Activated T-helper 1 cell treated with anti-CD3 and anti-CD28 coated beads, Interleukin-12 subunit alpha, Interleukin-12 subunit beta, Interleukin-2, Interleukin-4 antibody, amounts not matched to agents 30 ng/mL and 10 ng/mL and 1 ng/mL, durations not matched to agents 14 hours and 24 hours and 36 hours (primary cell): ENCODE data around the gene CD99. TPM values are rescaled to one million over a fixed set of nuclear protein-coding genes. Genes with fewer than 3 reads are reported as not detected.
"Not testable (repeated sequence)": the region's sequence is repeated elsewhere in the genome, so short reads cannot be mapped to it uniquely, and the experiment has no call there.

Experiments used
- DNase-seq: peaks from one replicate; pipeline ENCODE4 v3.0.0; 2021; ENCODE audit warnings: low spot score
- H3K27ac Mint-ChIP-seq: one replicate; pipeline ENCODE4 v1.8.0; 2021; ENCODE audit warnings: mild to moderate bottlenecking, mixed read lengths
- H3K27me3 Mint-ChIP-seq: one replicate; pipeline ENCODE4 v1.8.0; 2022; ENCODE audit warnings: mild to moderate bottlenecking, moderate library complexity, mixed read lengths; ENCODE audit not compliant: insufficient read depth
- H3K36me3 Mint-ChIP-seq: one replicate; pipeline ENCODE4 v1.8.0; 2021; ENCODE audit warnings: low read depth, mixed read lengths
- H3K4me1 Mint-ChIP-seq: one replicate; pipeline ENCODE4 v1.8.0; 2021; ENCODE audit warnings: low read depth, mixed read lengths
- H3K4me3 Mint-ChIP-seq: one replicate; pipeline ENCODE4 v1.8.0; 2021; ENCODE audit warnings: mild to moderate bottlenecking, moderate library complexity, mixed read lengths
- H3K9me3 Mint-ChIP-seq: one replicate; pipeline ENCODE4 v1.8.0; 2021; ENCODE audit warnings: mixed read lengths
- intact Hi-C: fragments of 100-400 bp; cut with micrococcal nuclease; formaldehyde crosslinking; loops from one replicate; pipeline ENCODE4 v1.15.1; 2024
- total RNA-seq: library from RNA; stranded (reverse); gene quantifications from 2 replicates; pipeline ENCODE4 v1.2.3, GENCODE V29; 2022

CD99 gene
- total RNA-seq, 1 donor from 2014 or later: 421 TPM

GRCh38 chrX:2658585-2659292 lies 32.4 kb upstream of the CD99 start:
- no peaks in the 10 kb centered on the region for H3K9me3 Mint-ChIP-seq
- H3K4me3 Mint-ChIP-seq: no peak overlapping the region
- no peak for DNase-seq
- H3K27ac Mint-ChIP-seq: no peak overlapping the region
- H3K36me3 Mint-ChIP-seq: peaks cover 2% of the 10 kb centered on the region
- H3K4me1 Mint-ChIP-seq: no peaks in the 10 kb centered on the region
- no peaks in the 10 kb centered on the region for H3K27me3 Mint-ChIP-seq
- intact Hi-C loops: no loop called here

GRCh38 chrX:2662586-2662985 lies 28.5 kb upstream of the CD99 start:
- H3K27ac Mint-ChIP-seq: no peak overlapping the region
- no peak overlapping the region for H3K4me3 Mint-ChIP-seq
- no peaks in the 10 kb centered on the region for H3K27me3 Mint-ChIP-seq
- no peaks in the 10 kb centered on the region for H3K4me1 Mint-ChIP-seq
- H3K9me3 Mint-ChIP-seq: no peaks in the 10 kb centered on the region
- peaks cover 4% of the 10 kb centered on the region for H3K36me3 Mint-ChIP-seq
- intact Hi-C loops: no loop called here
- DNase-seq: no peak

- no peak for DNase-seq
- H3K9me3 Mint-ChIP-seq: no peaks in the 10 kb centered on the region
- H3K4me3 Mint-ChIP-seq: no peak overlapping the region
- no peaks in the 10 kb centered on the region for H3K27me3 Mint-ChIP-seq
- no peak overlapping the region for H3K27ac Mint-ChIP-seq
- intact Hi-C loops: no loop called here
- no peaks in the 10 kb centered on the region for H3K4me1 Mint-ChIP-seq
- H3K36me3 Mint-ChIP-seq: peaks cover 4% of the 10 kb centered on the region
These were observed 26.6 kb upstream of the CD99 start for GRCh38 chrX:2664502-2664901.

DNA sequence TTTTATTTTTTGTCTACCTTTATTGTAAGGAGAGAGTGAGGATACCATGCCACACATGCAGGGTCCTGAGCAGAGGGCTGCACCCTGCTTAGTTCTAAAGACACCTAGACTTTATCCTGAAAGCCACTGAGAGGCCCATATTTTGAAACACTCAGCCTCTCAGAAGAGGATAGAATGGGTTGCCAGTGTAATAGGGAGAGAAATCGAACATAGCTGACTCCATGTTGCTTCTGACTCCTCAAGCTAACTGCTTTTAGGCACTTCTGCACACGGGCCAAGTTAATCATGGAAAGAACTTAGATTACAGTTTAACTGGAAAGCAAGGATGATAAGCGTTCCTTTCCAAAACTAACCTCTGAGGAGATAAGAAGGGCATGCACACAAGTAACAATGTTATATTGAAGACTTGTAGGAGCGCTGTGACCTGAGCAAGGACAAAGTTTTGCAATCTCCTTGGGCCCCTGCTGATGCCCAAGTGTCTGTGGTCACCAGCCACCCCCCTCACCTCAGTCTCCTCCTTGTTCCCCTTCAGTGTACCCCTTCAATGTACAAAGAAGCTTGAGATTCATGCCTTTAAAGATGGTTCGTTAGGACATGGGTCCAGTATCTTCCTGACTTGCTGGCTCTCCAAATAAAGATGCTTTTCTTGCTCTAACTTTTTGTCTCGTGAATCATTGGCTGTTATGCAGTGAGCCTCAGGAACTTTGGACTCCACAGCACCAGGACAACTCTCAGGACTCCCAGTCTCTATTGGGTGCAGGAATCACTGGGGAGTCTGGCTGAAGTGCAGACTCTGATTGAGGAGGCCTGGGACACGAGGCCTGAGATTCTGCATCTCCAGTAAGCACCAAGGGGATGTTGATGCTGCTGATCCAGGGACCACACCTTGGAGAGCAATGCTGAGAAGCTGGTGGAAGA lies 25.4 kb upstream of the CD99 start:
- Mint-ChIP-seq H3K4me3 (no peak overlapping the region), H3K9me3 (no peaks in the 10 kb centered on the region), H3K36me3 (peaks cover 4% of the 10 kb centered on the region), H3K27me3 (no peaks in the 10 kb centered on the region), H3K27ac (no peak overlapping the region), H3K4me1 (no peaks in the 10 kb centered on the region)
- intact Hi-C loops: no loop called here
- no peak for DNase-seq

DNA sequence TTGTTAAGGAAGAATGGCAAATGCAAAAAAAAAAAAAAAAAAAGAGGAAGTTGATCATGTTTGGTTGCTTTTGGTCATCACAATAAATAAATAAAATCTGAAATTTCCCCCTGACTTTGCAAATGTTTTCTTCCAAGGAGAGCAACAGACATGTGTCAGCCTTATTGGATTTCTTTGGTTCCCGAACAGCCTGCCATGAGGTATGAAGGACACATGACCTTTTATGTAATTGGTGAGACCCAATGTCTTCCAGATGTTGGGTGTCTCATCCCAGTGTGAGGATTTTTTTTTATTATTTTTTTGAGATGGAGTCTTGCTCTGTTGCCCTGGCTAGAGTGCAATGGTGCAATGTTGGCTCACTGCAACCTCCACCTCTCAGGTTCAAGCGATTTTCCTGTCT lies 24.6 kb upstream of the CD99 start:
- H3K4me1 Mint-ChIP-seq: no peaks in the 10 kb centered on the region
- no peaks in the 10 kb centered on the region for H3K9me3 Mint-ChIP-seq
- no peak for DNase-seq
- H3K4me3 Mint-ChIP-seq: no peak overlapping the region
- no peaks in the 10 kb centered on the region for H3K27me3 Mint-ChIP-seq
- H3K36me3 Mint-ChIP-seq: peaks cover 4% of the 10 kb centered on the region
- H3K27ac Mint-ChIP-seq: no peak overlapping the region
- intact Hi-C loops: no loop called here

DNA sequence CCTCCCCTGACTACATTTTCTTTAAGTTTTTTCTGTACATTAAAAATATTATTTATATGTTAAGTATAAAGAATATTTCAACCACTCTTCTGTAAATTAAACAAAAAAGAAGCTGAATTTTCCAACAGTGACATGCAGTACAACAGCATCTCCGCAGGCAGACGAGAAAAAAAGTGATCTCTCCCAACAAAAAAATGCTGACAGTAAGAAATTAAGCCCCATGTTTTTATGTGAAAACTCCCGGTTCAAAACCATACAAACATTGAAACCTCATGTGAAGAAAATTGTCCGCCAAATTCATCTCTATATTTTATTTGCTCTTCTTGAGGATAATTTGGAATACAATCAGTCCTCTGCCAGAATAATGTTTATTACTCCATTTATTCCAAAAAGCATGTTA lies 20.1 kb upstream of the CD99 start:
- intact Hi-C loops: no loop called here
- Mint-ChIP-seq H3K27ac (no peak overlapping the region), H3K4me1 (no peaks in the 10 kb centered on the region), H3K4me3 (no peak overlapping the region), H3K27me3 (no peaks in the 10 kb centered on the region), H3K9me3 (no peaks in the 10 kb centered on the region), H3K36me3 (peaks cover 5% of the 10 kb centered on the region)
- DNase-seq: no peak

DNA sequence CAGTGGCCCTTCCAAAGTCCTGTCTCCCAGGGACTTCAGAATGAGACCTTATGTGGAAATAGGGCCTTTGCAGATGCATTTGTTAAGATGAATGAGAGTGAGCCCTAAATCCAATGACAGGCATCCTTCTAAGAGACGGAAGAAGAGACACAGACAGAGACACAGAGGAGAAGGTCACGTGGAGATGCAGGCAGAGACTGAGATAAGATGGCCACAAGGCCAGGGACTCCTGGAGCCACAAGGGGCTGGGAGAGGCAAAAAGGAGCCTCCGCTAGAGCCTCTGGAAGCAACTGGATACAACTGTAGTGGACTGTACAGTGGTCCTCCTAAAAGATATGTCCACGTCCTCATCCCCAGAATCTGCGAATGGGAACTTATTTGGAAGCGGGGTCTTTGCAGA lies 19.0 kb upstream of the CD99 start:
- Mint-ChIP-seq H3K36me3 (peaks cover 3% of the 10 kb centered on the region), H3K9me3 (peaks cover 3% of the 10 kb centered on the region), H3K27ac (no peak overlapping the region), H3K4me3 (no peak overlapping the region), H3K27me3 (no peaks in the 10 kb centered on the region), H3K4me1 (no peaks in the 10 kb centered on the region)
- intact Hi-C loops: no loop called here
- no peak for DNase-seq

- H3K27ac Mint-ChIP-seq: no peak overlapping the region
- H3K27me3 Mint-ChIP-seq: no peaks in the 10 kb centered on the region
- peaks cover 3% of the 10 kb centered on the region for H3K36me3 Mint-ChIP-seq
- intact Hi-C loops: no loop called here
- no peaks in the 10 kb centered on the region for H3K4me1 Mint-ChIP-seq
- H3K4me3 Mint-ChIP-seq: no peak overlapping the region
- DNase-seq: no peak
- H3K9me3 Mint-ChIP-seq: peaks cover 5% of the 10 kb centered on the region
These were observed 17.5 kb upstream of the CD99 start for GRCh38 chrX:2673611-2674010.

- H3K9me3 Mint-ChIP-seq, DNase-seq, intact Hi-C loops, H3K4me3 Mint-ChIP-seq, H3K4me1 Mint-ChIP-seq, H3K36me3 Mint-ChIP-seq, H3K27me3 Mint-ChIP-seq, H3K27ac Mint-ChIP-seq: not testable (repeated sequence)
These were observed 15.4 kb upstream of the CD99 start for GRCh38 chrX:2675657-2676200.

DNA sequence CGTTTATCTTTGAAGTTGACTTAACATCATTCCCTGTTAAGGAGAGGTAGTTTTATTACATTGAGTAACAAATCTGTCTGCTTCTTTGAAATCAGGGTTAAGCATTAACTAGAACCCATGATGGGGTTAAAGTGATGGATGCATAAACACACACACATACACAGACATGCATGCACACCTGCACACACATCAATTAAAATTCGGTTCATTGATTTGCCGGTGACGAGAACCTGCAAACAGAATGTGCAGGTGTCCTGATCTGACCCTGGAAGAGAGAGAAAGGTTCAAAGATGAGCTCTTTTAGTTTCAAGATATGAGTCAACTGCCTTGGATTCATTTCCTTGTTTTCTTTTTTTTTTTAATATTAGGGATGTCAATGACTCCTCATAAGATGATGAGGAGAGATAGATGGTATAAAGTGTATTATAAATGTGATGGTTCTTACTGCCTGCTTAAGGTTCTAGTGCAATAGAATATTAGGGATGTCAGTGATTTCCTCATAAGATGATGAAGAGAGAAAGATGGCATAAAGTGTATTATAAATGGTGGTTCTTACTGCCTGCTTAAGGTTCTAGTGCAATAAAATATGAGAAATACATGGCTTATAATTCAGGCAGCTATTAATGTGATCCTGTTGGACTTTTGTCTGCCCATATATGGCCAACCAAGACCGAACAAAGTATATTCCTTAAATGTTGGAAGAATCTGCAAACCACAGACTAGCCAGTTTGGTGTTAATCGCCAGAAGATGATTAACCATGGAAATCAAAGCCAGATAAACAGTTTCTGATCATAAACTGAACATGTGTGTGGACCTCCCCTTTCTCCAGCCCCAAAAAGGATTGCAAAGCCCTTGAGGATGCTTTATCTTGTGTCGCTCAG lies 14.1 kb upstream of the CD99 start:
- Mint-ChIP-seq H3K4me1 (no peaks in the 10 kb centered on the region), H3K36me3 (peaks cover 3% of the 10 kb centered on the region), H3K27ac (no peak overlapping the region), H3K27me3 (no peaks in the 10 kb centered on the region), H3K9me3 (peaks cover 11% of the 10 kb centered on the region), H3K4me3 (no peak overlapping the region)
- DNase-seq: no peak
- intact Hi-C loops: no loop called here

DNA sequence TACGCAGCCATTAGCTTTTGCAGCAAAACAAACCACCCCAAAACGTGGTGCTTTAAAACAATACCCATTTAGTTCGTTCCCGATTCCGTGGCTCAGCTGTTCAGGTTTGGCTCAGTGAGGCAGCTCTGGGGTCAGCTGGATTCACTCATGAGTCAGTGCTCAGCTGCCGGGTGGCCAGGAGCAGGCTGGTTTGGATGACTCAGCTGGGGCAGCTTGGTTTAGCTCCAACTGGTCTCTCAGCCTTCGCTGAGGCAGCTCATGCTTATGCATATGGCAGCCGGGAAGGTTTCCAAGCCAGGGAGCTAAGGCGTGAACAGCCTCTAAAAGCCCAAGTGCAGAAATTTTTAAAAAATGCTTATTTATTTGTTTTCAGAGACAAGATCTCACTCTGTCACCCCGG lies 13.3 kb upstream of the CD99 start:
- Mint-ChIP-seq H3K27me3 (no peaks in the 10 kb centered on the region), H3K4me3 (no peak overlapping the region), H3K4me1 (no peaks in the 10 kb centered on the region), H3K36me3 (peaks cover 3% of the 10 kb centered on the region), H3K27ac (no peak overlapping the region), H3K9me3 (peaks cover 11% of the 10 kb centered on the region)
- intact Hi-C loops: no loop called here
- no peak for DNase-seq

DNA sequence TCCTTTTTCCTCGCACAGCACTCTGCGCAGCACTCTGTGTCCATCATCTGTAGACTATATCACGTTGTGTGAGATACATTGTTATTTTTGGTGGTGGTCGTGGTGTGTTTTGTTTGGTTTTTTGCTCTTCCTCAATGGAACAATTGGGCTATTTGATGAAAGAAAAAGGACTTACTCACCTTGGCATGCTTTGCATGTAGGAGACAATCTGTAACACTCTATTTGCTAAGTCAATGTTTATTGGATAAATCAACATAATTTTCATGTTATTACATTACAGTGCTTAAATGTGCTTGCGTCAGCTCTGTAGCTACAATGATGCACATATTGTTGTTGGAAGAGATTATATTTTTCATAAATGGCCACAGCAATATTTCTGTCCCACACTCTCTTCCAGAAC lies 12.5 kb upstream of the CD99 start:
- Mint-ChIP-seq H3K9me3 (peaks cover 11% of the 10 kb centered on the region), H3K4me1 (no peaks in the 10 kb centered on the region), H3K27me3 (no peaks in the 10 kb centered on the region), H3K4me3 (no peak overlapping the region), H3K27ac (no peak overlapping the region), H3K36me3 (peaks cover 3% of the 10 kb centered on the region)
- no peak for DNase-seq
- intact Hi-C loops: no loop called here
